ENCODE results near the gene HIVEP2. TPM values are rescaled to one million over a fixed set of nuclear protein-coding genes. Genes with fewer than 3 reads are reported as not detected.

Gene HIVEP2
- total and polyA plus RNA-seq, 2 of the 4 experiments (the other 2 are of a cell fraction) = 4.3 to 11.3 TPM

- Histone ChIP-seq H3K14ac (replicated peaks; ENCODE audit: low read depth, low read length) (no peak overlapping the region), H2AK5ac (ENCODE audit: low read depth, low read length) (no peak overlapping the region), H2BK5ac (ENCODE audit: low read depth, low read length, poor library complexity, severe bottlenecking) (no peak overlapping the region), H3K9ac (ENCODE audit: low read depth, low read length) (no peak overlapping the region), H3K56ac (ENCODE audit: extremely low read depth, insufficient read depth, low read length) (no peak overlapping the region), H3K4me3 (ENCODE audit: insufficient read depth, low read depth, low read length) (no peak overlapping the region), H3K4me1 (ENCODE audit: control insufficient read depth, insufficient read depth, low read length) (no peaks in the 10 kb centered on the region), H3K79me1 (ENCODE audit: low read depth in 1 of 2, low read length in 2 of 2) (no peaks in the 10 kb centered on the region), H2BK120ac (ENCODE audit: low read depth, low read length) (no peak overlapping the region), H3K9me3 (ENCODE audit: control insufficient read depth, insufficient read depth, low read length) (no peaks in the 10 kb centered on the region), H3K4me2 (ENCODE audit: low read depth, low read length) (no peak overlapping the region), H3K18ac (ENCODE audit: low read depth, low read length) (no peak overlapping the region), H3K27ac (ENCODE audit: insufficient read depth, low read length) (no peak overlapping the region), H3K4ac (ENCODE audit: low read depth, low read length) (no peak overlapping the region), H3K27me3 (ENCODE audit: control insufficient read depth, insufficient read depth, low read length) (no peaks in the 10 kb centered on the region; the same call in 1 of the 2 replicates), H3K9me1 (ENCODE audit: insufficient read depth, low read length) (no peaks in the 10 kb centered on the region), H2AK9ac (replicated peaks; ENCODE audit: low read depth, low read length, poor library complexity) (no peak overlapping the region), H2AFZ (replicated peaks; ENCODE audit: low read length, poor library complexity) (no peak overlapping the region), H2BK20ac (ENCODE audit: low read depth, low read length) (no peak overlapping the region), H4K20me1 (ENCODE audit: insufficient read depth, low read length) (no peaks in the 10 kb centered on the region), H2BK15ac (ENCODE audit: low read depth, low read length) (no peak overlapping the region), H4K5ac (ENCODE audit: low read depth, low read length) (no peak overlapping the region), H4K8ac (ENCODE audit: low read depth in 2 of 2, low read length in 2 of 2) (no peak overlapping the region), H4K91ac (ENCODE audit: insufficient read depth, low read depth, low read length) (no peak overlapping the region), H3K36me3 (ENCODE audit: control insufficient read depth, insufficient read depth, low read length) (no peaks in the 10 kb centered on the region), H3K23ac (ENCODE audit: low read depth, low read length) (no peak overlapping the region)
- no TSS peak for BruUV-seq (replicated peaks)
- POLR2A ChIA-PET (ENCODE audit: unreplicated experiment) = no interaction called here
- CTCF ChIA-PET = no interaction called here
- in situ Hi-C loops (cut with MboI; ENCODE audit: low sequenced_read_pairs) = no loop called here
- dilution Hi-C loops (cut with HindIII; ENCODE audit: low sequenced_read_pairs, unreplicated experiment) = no loop called here
- ATAC-seq (ENCODE audit: low read depth) = no peak
- intact Hi-C loops (cut with micrococcal nuclease) = no loop called here
- no peak for DNase-seq
- TF ChIP-seq ELK1 (IDR thresholded peaks at IDR 0.05; ENCODE audit: borderline replicate concordance, low read depth, low read length) (no peak), MAZ (IDR thresholded peaks at IDR 0.05; ENCODE audit: borderline replicate concordance, low read depth, low read length) (no peak), RCOR1 (IDR thresholded peaks at IDR 0.05; ENCODE audit: insufficient replicate concordance, low read length) (no peak), FOS (IDR thresholded peaks at IDR 0.05; ENCODE audit: low read depth, low read length) (no peak)
Observed at GRCh38 chr6:142987490-142987889, 42.5 kb upstream of the HIVEP2 start.
